Effector memory CD4-positive, alpha-beta T cell (primary cell): Measurements from ENCODE around the gene SEPTIN11.

Source experiments
- DNase-seq, 3 donors: peaks; one replicate each; pipeline ENCODE4 v3.0.0-alpha.2; 2020
- H3K27ac ChIP-seq: 2 replicates; pipeline ENCODE4 v1.7.0; 2013; ENCODE audit warnings: mild to moderate bottlenecking, low read length, moderate library complexity; ENCODE audit not compliant: insufficient read depth, poor library complexity, severe bottlenecking
- H3K27me3 ChIP-seq: replicated peaks from 2 replicates; pipeline ENCODE4 v1.7.0; 2013; ENCODE audit warnings: mild to moderate bottlenecking, low read length; ENCODE audit not compliant: insufficient read depth, control insufficient read depth, poor library complexity, severe bottlenecking
- H3K36me3 ChIP-seq: 2 replicates; pipeline ENCODE4 v1.7.0; 2013; ENCODE audit warnings: mild to moderate bottlenecking, low read length, moderate library complexity; ENCODE audit not compliant: control insufficient read depth, insufficient read depth
- H3K4me1 ChIP-seq: 2 replicates; pipeline ENCODE4 v1.7.0; 2013; ENCODE audit warnings: low read length, mild to moderate bottlenecking; ENCODE audit not compliant: control insufficient read depth, insufficient read depth, poor library complexity, severe bottlenecking
- H3K4me3 ChIP-seq: 2 replicates; pipeline ENCODE4 v1.7.0; 2013; ENCODE audit warnings: low read length, low read depth, mild to moderate bottlenecking; ENCODE audit not compliant: insufficient read depth, poor library complexity, severe bottlenecking
- H3K9me3 ChIP-seq: 2 replicates; pipeline ENCODE4 v1.7.0; 2013; ENCODE audit warnings: mild to moderate bottlenecking, low read length, moderate library complexity; ENCODE audit not compliant: control insufficient read depth
- total RNA-seq, 3 donors: gene quantifications; one replicate each; lab custom pipeline; 2026; lab: John Stamatoyannopoulos, UW

The SEPTIN11 gene
- 46.3 to 64.3 (median 56.0) reads per million in 3 donors for total RNA-seq

DNA sequence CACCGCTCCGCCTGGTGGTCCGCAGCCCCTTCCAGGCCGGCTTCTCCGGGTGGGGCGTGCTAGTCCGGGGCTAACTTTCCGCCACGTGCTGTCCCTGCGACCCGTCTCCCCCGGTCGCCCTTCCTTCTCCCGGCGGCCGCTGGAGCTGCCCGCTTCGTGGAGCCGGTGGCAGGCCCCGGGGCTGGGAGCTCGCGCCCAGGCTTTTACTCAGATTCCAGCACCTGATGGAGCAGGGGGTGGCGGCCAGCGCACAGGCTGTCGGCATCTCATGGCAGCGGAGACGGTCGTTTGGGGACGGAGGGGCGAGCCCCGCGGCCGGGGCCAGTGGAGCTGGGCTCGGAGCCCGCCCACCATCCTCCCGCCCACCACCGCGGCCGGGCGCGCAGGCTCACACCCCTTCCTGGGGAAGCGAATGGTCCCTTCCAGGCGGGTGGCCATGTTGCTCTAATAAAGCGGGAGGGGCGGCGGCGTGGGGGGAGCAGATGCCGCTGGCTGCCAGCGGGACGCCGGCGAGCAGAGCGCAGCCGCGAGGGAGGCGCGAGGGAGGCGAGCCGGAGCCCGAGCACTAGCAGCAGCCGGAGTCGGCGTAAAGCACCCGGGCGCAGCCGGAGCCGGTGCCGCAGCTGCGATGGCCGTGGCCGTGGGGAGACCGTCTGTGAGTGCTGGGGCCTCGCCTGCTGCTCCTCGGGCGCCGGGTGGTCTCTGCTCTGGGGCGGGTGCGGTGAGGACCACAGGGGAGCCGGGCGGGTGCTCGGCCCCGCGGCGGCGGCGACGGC, at the start of gene SEPTIN11:
SEPTIN11 (plus strand) TSS at position 477 of the 776 bp plus-strand sequence; CDS start at position 629, 152 bp downstream.
- DNase-seq: peak; percentile 74 to 80 (median 76)

DNA sequence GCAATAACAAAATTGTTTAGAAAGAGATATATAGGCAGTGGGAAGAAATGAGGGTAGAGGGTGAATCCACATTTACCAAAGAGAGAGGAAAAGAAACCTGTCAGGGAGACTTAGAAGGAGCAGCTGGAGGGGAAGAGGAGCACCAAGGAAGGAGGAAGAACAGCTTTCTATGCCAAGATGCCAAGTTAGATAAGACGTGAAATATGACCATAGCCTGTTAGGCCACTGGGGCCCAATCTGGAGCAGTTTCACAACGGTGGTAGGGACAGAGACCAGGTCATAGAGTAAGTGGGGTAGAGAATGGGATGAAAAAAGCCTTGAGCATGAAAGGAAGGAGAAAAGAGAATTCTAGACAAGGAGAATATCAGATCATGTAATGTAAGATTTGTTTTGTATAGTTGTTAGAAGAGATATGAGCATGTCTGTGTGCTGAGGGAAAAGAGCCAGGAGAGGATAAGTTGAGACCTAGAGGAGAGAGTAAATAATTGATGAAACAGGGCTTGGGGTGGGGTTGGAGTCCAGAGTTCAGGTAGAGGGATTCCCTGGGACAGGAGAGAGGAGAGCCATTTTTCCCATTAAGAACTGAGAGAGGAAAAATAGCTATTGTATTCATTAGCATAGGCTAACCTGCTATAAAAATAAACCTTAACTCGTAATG, 47.2 kb upstream of the SEPTIN11 start:
- no peak for DNase-seq
- peaks cover 6% of the 10 kb centered on the region for H3K4me1 ChIP-seq
- H3K27me3 ChIP-seq: peaks cover 8% of the 10 kb centered on the region
- H3K9me3 ChIP-seq: no peaks in the 10 kb centered on the region
- no peak overlapping the region for H3K27ac ChIP-seq
- no peaks in the 10 kb centered on the region for H3K36me3 ChIP-seq
- no peak overlapping the region for H3K4me3 ChIP-seq

More for the DNA sequence above, at the start of gene SEPTIN11:
- no peaks in the 10 kb centered on the region for H3K9me3 ChIP-seq
- H3K27me3 ChIP-seq: no peaks in the 10 kb centered on the region
- no peaks in the 10 kb centered on the region for H3K36me3 ChIP-seq
- H3K4me3 ChIP-seq: peak within 1 kb of the TSS; percentile 93
- peak within 1 kb of the TSS; percentile 75 for H3K27ac ChIP-seq
- peaks cover 11% of the 10 kb centered on the region for H3K4me1 ChIP-seq

DNA sequence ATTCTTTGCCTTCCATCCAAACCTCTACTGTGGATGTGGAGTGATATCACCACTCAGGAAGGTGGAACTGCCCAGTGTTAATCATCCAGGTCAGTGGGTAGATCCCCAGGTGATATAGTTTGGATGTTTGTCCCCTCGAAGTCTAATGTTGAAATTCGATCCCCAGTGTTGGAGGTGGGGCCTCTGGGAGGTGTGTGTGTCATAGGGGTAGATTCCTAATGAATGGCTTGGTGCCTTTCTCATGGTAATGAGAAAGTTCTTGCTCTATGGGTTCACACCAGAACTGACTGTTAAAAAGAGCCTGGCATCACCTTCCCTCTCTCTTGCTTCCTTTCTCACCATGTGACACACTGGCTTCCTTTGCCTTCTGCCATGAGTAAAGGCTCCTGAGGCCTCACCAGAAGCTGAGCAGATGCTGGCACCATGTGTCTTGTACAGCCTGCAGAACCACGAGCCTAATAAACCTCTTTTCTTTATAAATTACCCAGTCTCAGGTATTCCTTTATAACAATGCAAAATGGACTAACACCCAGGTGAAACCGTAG, 44.8 kb upstream of the SEPTIN11 start:
- no peak for DNase-seq
- Histone ChIP-seq H3K36me3 (no peaks in the 10 kb centered on the region), H3K4me3 (no peak overlapping the region), H3K4me1 (no peaks in the 10 kb centered on the region), H3K27me3 (peaks cover 4% of the 10 kb centered on the region), H3K9me3 (no peaks in the 10 kb centered on the region), H3K27ac (no peak overlapping the region)

DNA sequence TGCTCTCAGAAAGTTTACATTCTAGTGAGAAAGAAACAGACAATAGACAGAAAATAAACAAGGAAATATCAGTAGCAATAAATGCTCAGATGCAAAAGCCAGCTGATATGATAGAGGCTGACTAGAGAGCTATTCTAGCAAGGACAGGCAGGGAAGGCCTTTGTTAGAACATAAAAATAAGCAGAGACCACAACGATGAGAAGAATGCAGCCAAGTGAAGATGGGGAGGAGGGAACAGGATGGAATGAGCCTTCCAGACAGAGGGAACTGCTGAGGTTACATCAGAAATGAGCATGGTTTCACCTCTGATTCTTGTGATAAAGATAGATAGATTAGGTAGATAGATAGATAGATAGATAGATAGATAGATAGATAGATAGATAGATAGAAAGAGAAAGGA, 44.0 kb upstream of the SEPTIN11 start:
- Histone ChIP-seq H3K9me3 (no peaks in the 10 kb centered on the region), H3K27me3 (no peaks in the 10 kb centered on the region), H3K4me1 (no peaks in the 10 kb centered on the region), H3K4me3 (no peak overlapping the region), H3K27ac (no peak overlapping the region), H3K36me3 (no peaks in the 10 kb centered on the region)
- DNase-seq: no peak

DNA sequence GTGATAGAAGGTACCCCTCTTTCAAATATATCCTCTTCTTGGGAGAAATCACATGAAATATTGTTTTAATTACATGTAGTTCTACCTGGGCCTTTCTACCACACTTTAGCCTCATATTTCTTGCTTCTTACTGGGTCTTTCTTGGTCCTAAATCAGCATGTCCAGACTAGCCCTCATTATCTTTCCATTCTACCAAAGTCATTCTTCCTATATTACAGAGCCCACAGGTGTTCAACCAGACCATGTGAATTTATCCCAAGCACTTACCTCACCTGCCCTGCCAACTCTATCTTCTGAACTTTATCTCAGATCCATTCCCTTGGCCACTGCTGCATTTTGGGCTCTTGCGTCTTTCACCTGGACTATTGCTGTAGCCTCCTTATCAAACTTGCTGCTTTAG, 39.8 kb upstream of the SEPTIN11 start:
- no peaks in the 10 kb centered on the region for H3K9me3 ChIP-seq
- no peak overlapping the region for H3K27ac ChIP-seq
- no peaks in the 10 kb centered on the region for H3K36me3 ChIP-seq
- DNase-seq: no peak
- H3K27me3 ChIP-seq: no peaks in the 10 kb centered on the region
- no peaks in the 10 kb centered on the region for H3K4me1 ChIP-seq
- no peak overlapping the region for H3K4me3 ChIP-seq

DNA sequence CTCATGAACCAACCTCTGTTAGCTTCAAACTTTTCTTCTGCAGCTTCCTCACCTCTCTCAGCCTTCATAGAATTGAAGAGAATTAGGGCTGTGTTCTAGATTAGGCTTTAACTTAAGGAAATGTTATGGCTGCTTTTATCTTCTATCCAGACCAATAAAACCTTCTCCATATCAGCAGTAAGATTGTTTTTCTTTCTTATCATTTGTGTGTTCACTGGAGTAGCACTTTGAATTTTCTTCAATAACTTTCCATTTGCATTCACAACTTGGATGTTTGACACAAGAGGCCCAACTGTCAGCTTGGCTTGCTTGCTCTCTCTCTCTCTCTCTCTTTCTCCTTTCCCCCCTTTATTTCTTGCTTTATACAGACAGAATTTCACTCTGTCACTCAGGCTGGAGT, 28.8 kb upstream of the SEPTIN11 start:
- no peak for DNase-seq
- Histone ChIP-seq H3K27ac (no peak overlapping the region), H3K9me3 (no peaks in the 10 kb centered on the region), H3K36me3 (no peaks in the 10 kb centered on the region), H3K4me3 (no peak overlapping the region), H3K27me3 (no peaks in the 10 kb centered on the region), H3K4me1 (no peaks in the 10 kb centered on the region)

DNA sequence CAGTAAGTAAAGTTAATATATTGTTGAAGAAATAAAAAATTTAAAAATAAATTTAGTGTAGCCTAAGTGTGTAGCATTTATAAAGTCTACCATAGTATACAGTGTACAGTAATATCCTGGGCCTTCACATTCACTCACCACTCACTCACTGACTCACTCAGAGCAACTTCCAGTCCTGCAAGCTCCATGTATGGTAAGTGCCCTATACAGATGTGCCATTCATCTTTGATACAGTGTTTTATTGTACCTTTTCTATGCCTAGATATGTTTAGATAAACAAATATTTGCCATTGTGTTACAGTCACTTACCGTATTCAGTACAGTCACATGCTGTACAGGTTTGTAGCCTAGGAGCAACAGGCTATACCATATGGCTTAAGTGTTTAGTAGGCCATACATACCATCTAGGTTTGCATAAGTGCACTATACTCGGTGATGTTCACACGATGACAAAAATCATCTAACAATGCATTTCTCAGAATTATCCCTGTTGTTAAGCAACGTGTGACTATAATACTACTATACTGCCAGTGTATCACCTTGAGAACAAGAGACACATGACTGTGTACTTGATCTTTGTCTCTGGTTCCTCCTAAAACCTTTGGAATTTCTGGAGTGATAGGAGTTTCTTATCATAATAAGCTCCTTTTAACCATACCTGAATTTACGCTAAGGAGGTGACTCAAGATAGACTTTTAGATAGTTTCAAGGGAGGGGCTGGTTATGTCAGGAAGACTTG, 25.8 kb upstream of the SEPTIN11 start:
- no peaks in the 10 kb centered on the region for H3K27me3 ChIP-seq
- no peaks in the 10 kb centered on the region for H3K36me3 ChIP-seq
- H3K9me3 ChIP-seq: no peaks in the 10 kb centered on the region
- DNase-seq: no peak
- no peaks in the 10 kb centered on the region for H3K4me1 ChIP-seq
- H3K27ac ChIP-seq: no peak overlapping the region
- no peak overlapping the region for H3K4me3 ChIP-seq

DNA sequence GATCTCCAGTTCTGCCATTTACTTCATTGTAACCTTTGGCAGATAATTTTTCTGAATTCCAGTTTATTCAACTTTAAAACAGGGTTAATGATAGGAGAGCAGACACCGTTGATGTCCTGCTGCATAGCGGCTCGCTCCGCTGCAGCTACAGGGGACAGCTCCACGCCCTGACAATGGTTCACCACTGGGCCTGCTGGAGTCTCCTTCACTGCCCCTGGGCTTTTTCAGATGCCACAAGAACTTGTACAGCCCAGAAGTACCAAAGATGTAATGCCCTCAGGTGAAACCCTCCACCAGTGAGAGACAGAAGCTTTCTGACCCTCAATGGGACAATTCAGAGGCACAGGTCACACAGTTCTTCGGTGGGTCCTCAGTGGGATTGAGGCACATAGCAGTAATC, 22.7 kb upstream of the SEPTIN11 start:
- Histone ChIP-seq H3K27me3 (no peaks in the 10 kb centered on the region), H3K4me1 (no peaks in the 10 kb centered on the region), H3K36me3 (no peaks in the 10 kb centered on the region), H3K9me3 (no peaks in the 10 kb centered on the region), H3K27ac (no peak overlapping the region), H3K4me3 (no peak overlapping the region)
- DNase-seq: no peak

DNA sequence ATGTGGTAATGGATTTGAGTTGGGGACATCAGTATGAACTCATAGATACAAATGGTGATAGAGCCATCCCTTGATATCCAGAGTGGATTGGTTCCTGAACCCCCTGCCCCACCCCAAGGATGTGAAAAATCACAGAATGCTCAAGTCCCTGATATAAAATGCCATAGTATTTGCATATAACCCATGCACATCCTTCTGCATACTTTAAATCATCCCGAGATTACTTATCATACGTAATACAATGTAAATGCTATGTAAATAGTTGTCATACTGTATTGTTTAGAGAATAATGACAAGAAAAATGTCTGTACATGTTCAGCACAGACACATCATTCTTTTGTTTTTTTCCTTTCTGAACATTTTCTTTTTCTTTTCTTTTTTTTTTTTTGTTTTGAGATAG, 18.9 kb upstream of the SEPTIN11 start:
- no peak overlapping the region for H3K4me3 ChIP-seq
- H3K4me1 ChIP-seq: no peaks in the 10 kb centered on the region
- H3K36me3 ChIP-seq: no peaks in the 10 kb centered on the region
- H3K27ac ChIP-seq: no peak overlapping the region
- no peak for DNase-seq
- H3K27me3 ChIP-seq: no peaks in the 10 kb centered on the region
- H3K9me3 ChIP-seq: no peaks in the 10 kb centered on the region
